WERI-Rb-1 (cell line): ENCODE data around the gene PPP1R12A.

ENCODE experiments used
- DNase-seq: peaks from one replicate; pipeline ENCODE4 v3.0.0-alpha.2; 2020
- H3K27ac ChIP-seq: fragments of 250-450 bp; sonication (Bioruptor Pico); 2 replicates; pipeline ENCODE4 v1.5.1; 2020; ENCODE audit warnings: mild to moderate bottlenecking, moderate library complexity
- H3K27me3 ChIP-seq: fragments of 250-450 bp; sonication (Bioruptor Pico); 2 replicates; pipeline ENCODE4 v1.5.1; 2021; ENCODE audit warnings: mild to moderate bottlenecking, low read depth, moderate library complexity; ENCODE audit not compliant: insufficient read depth, severe bottlenecking
- H3K36me3 ChIP-seq: fragments of 250-450 bp; sonication (Bioruptor Pico); 2 replicates; pipeline ENCODE4 v1.5.1; 2020; ENCODE audit warnings: mild to moderate bottlenecking, moderate library complexity
- H3K4me3 ChIP-seq: 2 replicates; pipeline ENCODE4 v1.5.1; 2011; ENCODE audit warnings: low read depth, mild to moderate bottlenecking, control low read depth, low read length
- H3K9me3 ChIP-seq: fragments of 250-450 bp; sonication (Bioruptor Pico); 2 replicates; pipeline ENCODE4 v1.5.1; 2021; ENCODE audit warnings: mild to moderate bottlenecking, moderate library complexity; ENCODE audit not compliant: severe bottlenecking
- TF ChIP-seq, protein P1 (sequence below): IDR thresholded peaks from 2 replicates; pipeline ENCODE4 v1.5.1; 2011; ENCODE audit warnings: low read depth, mild to moderate bottlenecking, control low read depth, inconsistent platforms, low read length

PPP1R12A gene

DNA sequence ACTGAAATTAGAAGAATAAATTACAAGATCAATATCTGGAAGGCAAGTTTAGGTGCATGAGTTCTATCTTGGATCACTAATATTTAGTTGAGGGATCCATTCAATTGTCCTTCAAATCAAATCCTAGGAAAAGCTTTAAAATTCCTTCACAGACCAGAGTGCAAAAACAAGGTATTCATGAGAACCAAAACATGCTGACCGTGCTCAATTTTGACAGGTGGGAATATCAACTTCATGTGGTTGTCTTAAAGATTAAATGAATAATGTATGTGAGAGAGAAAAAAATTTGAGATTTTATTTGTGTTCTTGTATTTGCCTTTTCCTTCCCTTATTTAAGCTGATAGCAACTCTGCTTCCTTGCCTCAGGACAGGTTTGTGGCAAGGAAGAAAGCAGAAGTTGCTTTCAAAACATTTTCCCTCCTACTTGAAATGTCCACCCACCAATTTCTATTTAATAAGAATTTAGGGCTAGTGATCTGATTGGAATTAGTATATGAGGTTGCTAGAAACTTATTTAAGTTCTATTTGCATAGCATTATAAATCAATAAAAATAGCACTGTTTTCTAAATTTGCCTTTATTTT, 4.9 kb upstream of the PPP1R12A start:
- H3K4me3 ChIP-seq, result no peak overlapping the region
- TF ChIP-seq, protein P1, sequence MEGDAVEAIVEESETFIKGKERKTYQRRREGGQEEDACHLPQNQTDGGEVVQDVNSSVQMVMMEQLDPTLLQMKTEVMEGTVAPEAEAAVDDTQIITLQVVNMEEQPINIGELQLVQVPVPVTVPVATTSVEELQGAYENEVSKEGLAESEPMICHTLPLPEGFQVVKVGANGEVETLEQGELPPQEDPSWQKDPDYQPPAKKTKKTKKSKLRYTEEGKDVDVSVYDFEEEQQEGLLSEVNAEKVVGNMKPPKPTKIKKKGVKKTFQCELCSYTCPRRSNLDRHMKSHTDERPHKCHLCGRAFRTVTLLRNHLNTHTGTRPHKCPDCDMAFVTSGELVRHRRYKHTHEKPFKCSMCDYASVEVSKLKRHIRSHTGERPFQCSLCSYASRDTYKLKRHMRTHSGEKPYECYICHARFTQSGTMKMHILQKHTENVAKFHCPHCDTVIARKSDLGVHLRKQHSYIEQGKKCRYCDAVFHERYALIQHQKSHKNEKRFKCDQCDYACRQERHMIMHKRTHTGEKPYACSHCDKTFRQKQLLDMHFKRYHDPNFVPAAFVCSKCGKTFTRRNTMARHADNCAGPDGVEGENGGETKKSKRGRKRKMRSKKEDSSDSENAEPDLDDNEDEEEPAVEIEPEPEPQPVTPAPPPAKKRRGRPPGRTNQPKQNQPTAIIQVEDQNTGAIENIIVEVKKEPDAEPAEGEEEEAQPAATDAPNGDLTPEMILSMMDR, result no peak
- no peak overlapping the region for H3K27ac ChIP-seq

DNA sequence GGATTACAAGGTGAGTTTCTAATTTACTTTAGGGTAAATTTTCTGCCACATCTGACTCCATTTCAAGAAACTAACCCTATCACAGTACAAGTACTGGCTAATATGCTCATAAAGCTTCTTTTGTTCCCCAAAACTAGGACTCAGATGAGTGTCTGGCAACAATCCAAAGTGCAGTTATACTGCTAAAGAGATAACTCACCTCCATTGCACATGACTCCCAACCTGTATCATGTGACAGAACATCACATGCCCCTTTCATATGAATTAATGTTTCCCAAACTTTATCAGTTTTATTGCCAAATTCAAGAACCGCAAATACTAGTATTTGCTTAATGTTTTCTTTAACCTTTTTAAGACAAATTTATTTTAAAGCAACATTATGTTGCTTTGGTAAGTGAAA, 3.9 kb upstream of the PPP1R12A start:
- Histone ChIP-seq H3K9me3 (no peaks in the 10 kb centered on the region), H3K27ac (no peak overlapping the region), H3K4me3 (no peak overlapping the region), H3K27me3 (no peaks in the 10 kb centered on the region), H3K36me3 (peaks cover 7% of the 10 kb centered on the region; the same call in 1 of the 2 replicates)
- TF ChIP-seq, protein P1, result no peak
- no peak for DNase-seq

More for the DNA sequence above, 4.9 kb upstream of the PPP1R12A start:
- H3K9me3 ChIP-seq, result no peaks in the 10 kb centered on the region
- H3K27me3 ChIP-seq, result no peaks in the 10 kb centered on the region
- DNase-seq, result no peak
- no peaks in the 10 kb centered on the region for H3K36me3 ChIP-seq

DNA sequence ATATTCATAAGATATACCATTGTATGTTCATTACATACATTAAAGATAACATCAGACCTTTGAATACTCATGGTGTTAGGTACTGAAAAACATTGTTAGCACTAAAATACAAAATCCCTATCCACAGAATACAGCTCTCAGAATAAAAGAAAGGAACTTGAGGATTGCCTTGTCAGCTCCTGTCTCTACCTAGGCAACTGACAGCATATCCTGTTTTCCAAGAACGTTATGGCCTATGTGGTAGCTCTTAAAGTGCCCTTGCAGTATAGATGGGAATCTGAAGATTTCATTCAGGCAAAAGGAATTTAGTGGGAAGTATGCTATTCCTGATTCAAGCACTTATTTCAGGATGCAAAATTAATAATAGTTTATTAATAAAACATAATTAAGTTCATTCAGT, 1.8 kb upstream of the PPP1R12A start:
- no peak overlapping the region for H3K4me3 ChIP-seq
- TF ChIP-seq, protein P1, result no peak
- no peak overlapping the region for H3K27ac ChIP-seq
- DNase-seq, result no peak
- no peaks in the 10 kb centered on the region for H3K27me3 ChIP-seq
- H3K9me3 ChIP-seq, result no peaks in the 10 kb centered on the region
- peaks cover 7% of the 10 kb centered on the region; the same call in 1 of the 2 replicates for H3K36me3 ChIP-seq

DNA sequence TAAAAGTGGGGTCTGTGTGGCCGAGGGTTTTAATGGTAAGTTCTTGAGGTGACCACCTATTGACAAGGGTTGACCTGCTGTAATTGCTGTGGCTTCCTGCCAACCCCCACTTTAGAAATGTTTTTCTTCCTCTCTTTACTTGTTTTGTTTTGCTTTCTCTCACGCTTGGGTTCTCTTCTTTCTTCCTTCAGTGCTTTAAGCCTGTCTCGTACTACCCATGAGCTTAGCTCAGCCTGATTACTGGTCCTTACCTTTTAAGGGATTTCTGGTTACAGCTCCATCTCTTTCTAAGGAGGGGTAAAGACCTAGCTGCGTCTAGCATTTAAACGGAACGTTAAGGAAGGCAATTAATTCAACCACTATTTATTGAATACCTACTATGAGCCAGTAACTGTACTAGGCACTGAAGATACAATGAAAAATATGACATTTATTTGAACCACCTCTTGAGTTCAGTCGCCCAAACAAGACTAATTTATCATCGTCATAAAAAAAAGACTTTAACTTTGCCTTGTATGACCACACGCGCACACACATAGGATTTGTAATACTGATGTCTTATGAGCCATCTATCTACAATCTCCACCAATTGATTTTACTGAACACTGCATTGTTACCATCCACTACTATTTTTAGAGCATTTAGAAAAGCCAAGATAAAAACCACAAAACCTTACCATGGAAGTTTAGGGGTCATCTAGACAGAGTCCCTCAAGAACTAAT, 888 bp upstream of the PPP1R12A start:
- peak overlapping the region; percentile 98 for H3K4me3 ChIP-seq
- no peaks in the 10 kb centered on the region for H3K9me3 ChIP-seq
- H3K36me3 ChIP-seq, result peaks cover 7% of the 10 kb centered on the region; the same call in 1 of the 2 replicates
- H3K27ac ChIP-seq, result peak overlapping the region; percentile 92
- no peaks in the 10 kb centered on the region for H3K27me3 ChIP-seq
- TF ChIP-seq, protein P1, result no peak
- peak; percentile 12 for DNase-seq

DNA sequence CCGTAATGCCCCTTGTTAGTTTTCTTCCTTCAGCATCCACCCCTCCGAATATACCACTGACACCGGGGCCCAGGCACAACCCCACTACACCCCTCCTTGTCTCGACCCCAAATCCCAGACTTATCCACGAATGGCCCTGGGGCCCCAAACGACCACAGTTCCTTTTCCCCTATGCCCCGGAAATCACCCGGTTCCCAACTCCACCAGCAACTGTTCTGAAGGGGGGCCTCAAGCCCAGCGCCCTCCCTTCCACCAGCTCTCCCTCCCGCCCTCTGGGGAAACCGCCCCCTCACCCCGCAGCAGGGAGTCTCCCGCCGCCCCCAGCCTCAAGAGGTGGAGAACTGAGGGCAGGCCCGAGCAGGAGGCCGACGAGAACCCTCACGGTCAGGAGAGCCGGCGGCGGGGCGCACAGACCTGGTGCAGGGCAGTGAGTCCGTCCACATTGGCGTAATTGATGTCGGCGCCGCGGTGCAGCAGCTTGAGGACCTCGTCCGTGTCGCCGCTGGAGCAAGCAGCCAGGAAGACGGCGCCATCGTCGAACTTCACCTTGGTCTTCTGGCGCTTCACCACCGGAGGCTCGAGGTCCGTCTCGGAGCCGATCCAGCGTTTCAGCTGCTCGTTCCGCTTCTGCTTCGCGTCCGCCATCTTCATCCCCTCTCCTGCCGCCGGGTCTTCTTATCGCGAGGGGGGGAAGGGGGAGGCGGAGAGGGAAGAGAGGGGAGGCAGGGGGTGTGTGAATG, 446 bp downstream of the PPP1R12A start:
- peaks cover 7% of the 10 kb centered on the region; the same call in 1 of the 2 replicates for H3K36me3 ChIP-seq
- peak overlapping the region; percentile 92 for H3K27ac ChIP-seq
- TF ChIP-seq, protein P1, result no peak
- no peaks in the 10 kb centered on the region for H3K27me3 ChIP-seq
- peak; percentile 54 for DNase-seq
- peak overlapping the region; percentile 98 for H3K4me3 ChIP-seq
- H3K9me3 ChIP-seq, result no peaks in the 10 kb centered on the region
